NCI-H1417 (cell line): ENCODE data around the gene PSMB1.
"Not testable (repeated sequence)": the region's sequence is repeated elsewhere in the genome, so short reads cannot be mapped to it uniquely, and the experiment has no call there.

ENCODE experiments used
- DNase-seq, 3 experiments: peaks; one replicate each; lab custom pipeline; 2025; lab: John Stamatoyannopoulos, UW

Gene PSMB1

GRCh38 chr6:170535004-170535403 lies 18.1 kb downstream of the PSMB1 start:
- DNase-seq, result peak in 1 of 3 experiments; percentile 26

DNA sequence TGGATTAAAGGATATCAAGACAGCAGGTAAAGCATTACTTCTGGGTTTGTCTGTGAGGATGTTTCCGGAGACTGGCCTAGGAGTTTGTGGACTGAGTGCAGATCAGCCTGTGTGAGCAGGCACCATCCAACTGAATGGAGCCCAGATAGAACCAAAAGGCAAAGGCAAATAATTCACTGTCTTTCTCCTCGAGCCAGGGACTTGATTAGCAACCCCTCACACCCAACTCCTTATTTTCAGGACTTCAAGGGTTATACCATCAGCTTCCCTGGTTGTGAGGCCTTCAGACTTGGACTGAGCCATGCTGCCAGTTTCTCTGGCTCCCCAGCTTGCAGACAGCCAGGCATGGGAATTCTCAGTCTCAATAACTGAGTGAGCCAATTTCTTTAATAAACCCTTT lies 19.3 kb downstream of the PSMB1 start:
- no peak for DNase-seq

DNA sequence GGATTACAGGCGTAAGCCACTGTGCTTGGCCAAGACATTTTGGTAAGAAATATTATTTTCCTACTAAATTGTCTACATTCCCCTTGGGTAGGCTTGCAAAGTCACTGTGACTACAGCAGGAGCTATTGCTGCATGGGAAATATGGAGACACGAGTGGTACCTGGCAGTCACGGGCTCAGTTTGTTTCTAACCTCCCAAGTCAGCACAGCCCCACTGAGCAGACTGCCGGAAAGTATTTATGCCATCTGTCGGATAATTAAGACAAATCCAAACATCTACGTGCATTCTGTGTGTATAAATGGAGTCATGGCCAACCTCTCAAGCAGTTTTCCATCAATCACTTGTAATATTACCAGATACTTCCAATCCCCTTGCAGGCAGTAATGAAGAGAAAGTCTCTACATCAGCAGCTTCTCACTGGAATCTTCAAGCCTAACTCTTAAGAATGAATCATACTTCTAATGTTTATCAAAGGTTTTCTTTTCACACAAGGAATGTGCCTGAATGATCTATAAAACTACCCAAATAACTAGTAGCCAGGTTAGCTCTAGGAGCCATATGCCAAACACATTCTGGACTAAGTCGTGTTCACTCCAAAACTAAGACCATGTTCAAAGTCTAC lies 20.1 kb downstream of the PSMB1 start:
- DNase-seq, result no peak

DNA sequence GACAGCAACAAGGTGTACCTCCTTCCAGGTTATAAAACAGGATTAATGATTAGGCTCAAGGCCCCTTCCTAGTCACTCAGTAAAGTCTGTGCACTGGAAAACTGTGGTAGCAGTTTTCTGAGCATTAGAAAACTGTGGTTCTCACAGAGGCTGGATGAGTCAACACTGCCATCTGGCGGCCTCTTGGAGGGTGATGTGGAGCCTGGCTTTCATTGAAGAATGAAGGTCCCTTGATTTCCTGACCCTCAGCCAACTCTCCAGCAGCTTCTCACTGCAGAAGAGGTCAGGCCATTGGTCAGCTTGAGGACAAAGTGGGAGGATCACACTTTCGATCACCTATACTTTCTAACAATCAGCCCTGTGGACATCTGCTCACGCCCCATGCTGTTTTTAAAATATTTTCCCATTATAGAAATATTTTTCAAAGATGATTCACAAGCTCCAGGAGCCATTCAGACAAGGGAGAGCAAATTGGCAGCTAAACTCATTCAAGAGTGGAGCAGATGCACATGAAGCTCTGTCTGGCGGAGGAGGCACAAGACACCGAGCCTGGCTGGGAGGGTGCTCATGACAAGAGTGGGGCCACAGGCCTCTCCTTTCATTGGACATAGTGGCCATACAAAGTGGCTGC lies 23.2 kb downstream of the PSMB1 start:
- DNase-seq, result peak; percentile 68 to 90 (median 69)

- DNase-seq, result not testable (repeated sequence)
Measured at GRCh38 chr6:170527995-170528394, 25.1 kb downstream of the PSMB1 start.

GRCh38 chr6:170525795-170526194 lies 27.3 kb downstream of the PSMB1 start:
- DNase-seq, result no peak

GRCh38 chr6:170524172-170524502 lies 29.0 kb downstream of the PSMB1 start:
- DNase-seq, result no peak

DNA sequence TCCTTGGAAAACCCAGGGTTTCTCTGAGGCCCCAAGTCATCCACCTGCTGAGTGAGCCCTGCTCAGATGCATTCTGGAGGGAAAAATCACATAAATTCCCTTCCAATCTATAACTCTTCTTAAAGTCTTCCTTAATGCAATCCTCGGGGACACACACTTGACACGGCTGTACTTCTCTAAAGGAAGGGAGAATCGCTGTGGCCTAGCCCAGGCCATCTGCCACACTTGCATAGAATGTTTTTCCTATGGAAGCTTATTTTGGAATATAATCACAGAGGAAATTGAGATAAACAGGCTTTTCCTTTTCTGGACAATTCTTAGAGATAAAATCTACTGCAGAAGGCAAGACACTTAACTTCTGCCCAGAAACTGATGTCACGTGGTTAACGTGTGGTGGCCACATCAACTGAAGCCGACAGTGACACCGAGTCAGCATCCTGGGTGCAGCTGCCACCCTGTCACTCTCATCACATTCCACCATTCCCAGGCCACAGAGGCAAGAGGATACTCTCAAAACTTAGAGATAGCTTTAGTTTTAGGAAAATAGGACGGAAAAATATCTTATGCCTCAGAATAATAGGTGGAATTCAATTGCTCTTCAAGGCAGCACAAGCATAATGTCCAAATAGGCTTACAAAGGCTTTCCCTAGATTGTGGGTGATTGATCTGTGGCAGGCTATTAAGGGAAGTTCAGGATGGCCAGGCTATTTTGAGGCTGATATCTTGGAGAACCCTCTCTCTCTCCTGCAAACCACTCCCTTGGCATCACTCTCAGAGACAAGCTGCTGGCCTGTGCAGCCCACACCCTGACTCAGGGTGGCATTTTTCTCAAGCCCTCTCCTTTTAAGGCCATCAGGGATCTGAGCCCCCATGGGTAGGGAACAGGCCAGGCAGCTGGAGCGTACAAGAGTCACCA lies 29.6 kb downstream of the PSMB1 start:
- no peak for DNase-seq

DNA sequence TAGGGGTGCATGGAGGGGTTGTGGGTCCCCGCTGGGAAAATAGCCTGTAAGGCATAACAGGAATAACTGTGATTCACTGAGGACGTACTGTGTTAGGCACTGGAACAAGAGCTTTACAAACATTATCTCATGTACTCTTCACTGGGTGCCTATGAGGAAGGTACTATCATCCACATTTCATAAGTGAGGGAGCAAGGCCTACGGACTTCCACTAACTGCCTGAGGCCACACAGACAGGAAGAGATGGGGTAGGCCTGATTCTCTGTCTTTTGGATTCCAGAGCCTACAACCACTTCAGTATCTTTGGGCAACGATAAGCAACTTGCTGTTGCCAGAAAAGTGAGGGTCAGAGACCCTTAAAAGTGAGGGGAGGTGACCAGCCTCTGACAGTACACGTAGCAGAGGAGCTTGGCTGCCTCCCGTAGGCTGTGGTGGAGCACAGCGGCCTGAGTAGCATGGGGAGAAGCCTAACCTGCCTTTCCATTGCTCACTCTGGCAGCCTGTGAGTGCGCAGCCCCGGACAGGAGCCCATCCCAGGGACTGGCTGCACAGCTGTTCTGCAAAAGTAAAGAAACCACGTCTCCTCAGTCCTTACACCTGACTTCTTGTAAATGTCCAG lies 30.4 kb downstream of the PSMB1 start:
- peak in 2 of 3 experiments; percentile 5 to 55 for DNase-seq

DNA sequence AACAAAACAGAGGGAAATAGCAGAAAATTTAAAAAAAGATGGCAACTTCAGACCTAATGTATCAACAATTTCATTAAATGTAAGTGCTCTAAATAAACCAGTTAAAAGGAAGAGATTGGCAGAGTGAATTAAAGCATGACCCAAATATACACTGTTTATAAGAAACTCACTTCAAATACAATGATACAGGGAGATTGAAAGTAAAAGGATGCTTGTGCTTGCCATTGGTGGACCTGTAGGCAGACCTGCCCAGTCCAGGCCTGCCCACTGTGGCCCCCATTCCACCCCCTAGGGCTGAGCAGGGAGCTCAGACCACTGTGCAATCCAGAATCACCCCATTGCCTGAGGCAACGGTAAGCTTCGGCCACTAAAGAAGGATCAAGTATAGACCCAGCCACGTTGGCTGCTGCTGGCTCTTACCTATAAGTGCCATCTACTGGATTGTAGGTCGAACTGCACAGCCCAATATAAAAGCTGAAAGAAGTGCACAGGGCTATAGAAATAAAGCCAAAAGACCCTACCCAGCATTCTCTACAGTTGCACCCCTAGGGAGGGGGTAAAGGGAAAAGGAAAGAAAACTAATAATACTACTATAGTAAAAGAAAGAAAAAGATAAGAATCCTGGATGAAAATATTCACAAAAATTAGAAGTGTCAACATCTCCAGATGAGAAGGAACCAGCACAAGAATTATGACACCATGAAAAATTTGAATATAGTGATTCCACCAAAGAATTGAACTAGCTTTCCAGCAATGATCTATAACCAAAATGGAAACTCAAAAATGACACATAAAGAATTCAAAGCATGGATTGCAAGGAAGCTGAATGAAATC lies 36.1 kb downstream of the PSMB1 start:
- DNase-seq, result peak; percentile 66 to 88 (median 69)

- no peak for DNase-seq
Measured at GRCh38 chr6:170514908-170515307, 38.2 kb downstream of the PSMB1 start.

DNA sequence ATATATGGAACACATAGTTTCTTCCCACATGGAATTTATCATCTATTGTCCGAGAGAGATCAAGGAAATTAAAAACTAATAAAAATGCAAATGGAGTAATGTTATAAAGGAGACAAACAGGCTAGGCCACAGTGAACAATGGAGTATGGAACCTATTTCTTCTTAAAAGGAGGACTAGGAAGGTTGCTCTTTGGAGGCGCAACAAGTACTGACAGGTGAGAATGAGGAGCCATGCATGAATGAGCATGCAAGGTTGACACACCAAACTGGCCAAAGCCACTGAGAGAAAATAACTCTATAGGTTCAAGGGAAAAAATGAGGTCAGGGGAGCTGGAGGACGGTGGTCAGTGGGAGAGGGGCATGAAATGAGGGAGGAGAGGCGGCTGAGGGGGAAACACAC lies 40.9 kb downstream of the PSMB1 start:
- DNase-seq, result no peak

DNA sequence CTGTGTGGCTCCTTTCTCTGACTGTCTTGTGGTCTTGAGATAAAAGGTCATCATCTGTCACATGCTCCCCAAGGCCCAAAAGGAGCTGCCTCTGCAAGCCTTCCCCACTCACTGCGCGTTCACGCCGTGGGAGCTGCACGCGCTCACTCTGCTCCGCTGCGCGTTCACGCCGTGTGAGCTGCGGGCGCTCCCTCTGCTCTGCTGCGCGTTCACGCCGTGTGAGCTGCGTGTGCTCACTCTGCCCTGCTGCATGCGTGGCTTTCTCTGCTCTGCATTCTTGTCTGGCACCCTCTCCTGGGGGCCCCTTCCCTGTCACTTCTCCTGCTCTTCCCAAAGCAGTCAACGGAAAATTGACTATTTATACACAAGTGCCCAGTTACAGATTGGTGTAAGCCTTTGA lies 42.5 kb downstream of the PSMB1 start:
- no peak for DNase-seq

- DNase-seq, result no peak
Measured at GRCh38 chr6:170509723-170510018, 43.4 kb downstream of the PSMB1 start.

- DNase-seq, result not testable (repeated sequence)
Measured at GRCh38 chr6:170508892-170509722, 44.0 kb downstream of the PSMB1 start.

GRCh38 chr6:170508275-170508674 lies 44.8 kb downstream of the PSMB1 start:
- not testable (repeated sequence) for DNase-seq

GRCh38 chr6:170507728-170508127 lies 45.4 kb downstream of the PSMB1 start:
- DNase-seq, result not testable (repeated sequence)

- no peak for DNase-seq
Measured at GRCh38 chr6:170506446-170506845, 46.7 kb downstream of the PSMB1 start.

DNA sequence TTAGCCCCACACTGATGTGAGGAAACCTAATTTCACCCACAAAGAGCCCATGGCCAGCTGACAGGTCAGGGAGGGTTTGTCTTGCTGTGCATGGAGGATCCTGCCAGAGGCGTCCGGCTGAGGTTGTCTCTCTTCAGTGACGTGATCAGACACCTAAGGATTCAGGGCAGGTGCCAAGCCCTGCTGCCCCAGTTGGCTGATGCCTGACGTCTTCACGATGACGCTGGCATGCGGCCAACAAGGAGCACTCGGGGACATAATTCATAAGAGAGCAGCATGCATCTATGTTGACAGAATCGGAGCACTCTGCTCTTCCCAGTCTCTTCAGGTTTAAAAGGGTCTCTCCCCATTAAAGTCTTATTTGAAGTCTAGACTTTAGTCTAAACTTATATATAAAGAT lies 47.8 kb downstream of the PSMB1 start:
- peak; percentile 58 to 91 (median 89) for DNase-seq

DNA sequence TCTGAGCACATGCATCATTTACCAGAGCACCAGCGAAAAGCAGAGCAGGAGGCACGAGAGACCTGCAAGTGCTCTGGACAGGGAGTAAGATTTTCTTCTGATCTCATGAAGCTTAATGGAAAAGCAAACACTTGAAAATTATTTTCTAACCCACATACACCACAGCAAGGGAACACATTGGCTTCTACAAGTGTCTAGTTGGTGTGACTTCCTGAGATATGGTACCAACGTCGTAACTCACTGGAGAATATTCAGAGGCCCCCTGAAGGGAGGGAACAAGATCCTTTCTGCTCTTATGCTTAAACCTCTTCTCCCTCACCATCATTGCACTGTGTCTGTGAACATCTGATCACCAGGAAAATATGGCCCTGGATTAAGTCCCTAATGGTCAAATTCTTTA lies 48.6 kb downstream of the PSMB1 start:
- peak in 1 of 3 experiments; percentile 90 for DNase-seq

DNA sequence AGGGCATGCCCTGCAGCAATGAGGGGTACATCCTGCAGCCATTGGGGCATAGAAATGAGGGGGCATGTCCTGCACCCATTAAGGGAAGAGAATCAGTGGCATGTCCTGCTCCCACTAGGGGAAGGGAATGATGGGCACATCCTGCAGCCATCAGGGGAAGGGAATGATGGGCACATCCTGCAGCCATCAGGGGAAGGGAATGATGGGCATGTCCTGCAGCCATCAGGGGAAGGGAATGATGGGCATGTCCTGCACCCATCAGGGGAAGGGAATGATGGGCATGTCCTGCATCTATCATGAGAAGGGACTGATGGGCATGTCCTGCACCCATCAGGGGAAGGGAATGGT lies 49.7 kb downstream of the PSMB1 start:
- DNase-seq, result no peak
